Cortex of kidney (tissue), 1 donor: ENCODE data around the gene EEFSEC.

Experiments
- DNase-seq: peaks from one replicate; lab custom pipeline; 2025; lab: John Stamatoyannopoulos, UW

The EEFSEC gene

DNA sequence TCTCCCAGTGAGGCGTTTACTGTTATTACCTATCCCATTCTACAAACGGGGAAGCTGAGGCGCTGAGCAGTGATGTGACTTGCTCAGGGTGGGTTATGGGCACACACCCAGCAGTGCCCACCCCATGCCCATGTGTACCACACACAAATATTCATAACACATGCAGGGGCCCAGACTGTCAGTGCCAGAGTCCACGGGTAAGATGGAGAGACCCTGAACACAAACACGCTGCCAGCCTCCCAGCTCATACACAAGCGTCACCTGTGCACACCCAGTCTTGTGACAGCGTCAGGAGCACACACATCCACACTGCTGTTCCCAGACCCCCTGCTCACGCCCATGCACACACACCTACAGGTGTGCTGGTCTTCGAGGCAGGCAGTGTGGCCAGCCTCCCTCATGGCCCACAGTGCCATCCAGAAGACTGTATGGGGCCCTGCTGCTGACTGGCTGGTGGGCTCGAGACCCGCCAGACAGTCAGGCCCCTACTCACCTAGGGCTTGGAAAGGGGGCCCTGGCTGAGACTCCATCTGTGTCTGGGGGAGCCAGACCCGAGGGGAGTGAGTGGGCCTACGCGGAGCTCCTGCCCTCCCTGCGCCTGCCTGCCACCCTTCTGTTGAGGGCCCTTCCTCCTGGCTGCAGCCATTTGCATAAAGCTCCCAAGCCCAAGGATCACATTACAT lies 274.0 kb downstream of the EEFSEC start:
- DNase-seq = no peak

- DNase-seq = no peak
These were observed 274.9 kb downstream of the EEFSEC start for GRCh38 chr3:128427872-128428822.

DNA sequence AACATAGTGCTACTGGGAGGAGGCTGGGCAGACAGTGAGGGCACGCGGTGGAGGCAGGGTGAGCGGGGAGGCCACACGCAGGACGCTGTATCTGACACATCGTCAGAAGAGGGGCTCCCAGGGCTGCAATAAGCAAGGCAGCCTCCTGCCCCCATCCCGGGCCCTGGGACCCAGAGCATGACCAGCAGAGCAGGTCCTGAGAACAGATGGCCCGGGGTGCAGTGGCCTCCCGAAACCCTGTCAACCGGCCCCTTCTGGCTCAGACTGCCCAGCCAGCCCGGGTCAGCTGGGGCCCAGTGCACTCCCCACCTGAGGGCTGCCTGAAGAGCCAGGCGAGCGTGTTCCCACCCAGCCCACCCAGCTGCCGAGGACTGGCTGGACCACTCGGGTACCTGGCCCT lies 276.0 kb downstream of the EEFSEC start:
- no peak for DNase-seq

DNA sequence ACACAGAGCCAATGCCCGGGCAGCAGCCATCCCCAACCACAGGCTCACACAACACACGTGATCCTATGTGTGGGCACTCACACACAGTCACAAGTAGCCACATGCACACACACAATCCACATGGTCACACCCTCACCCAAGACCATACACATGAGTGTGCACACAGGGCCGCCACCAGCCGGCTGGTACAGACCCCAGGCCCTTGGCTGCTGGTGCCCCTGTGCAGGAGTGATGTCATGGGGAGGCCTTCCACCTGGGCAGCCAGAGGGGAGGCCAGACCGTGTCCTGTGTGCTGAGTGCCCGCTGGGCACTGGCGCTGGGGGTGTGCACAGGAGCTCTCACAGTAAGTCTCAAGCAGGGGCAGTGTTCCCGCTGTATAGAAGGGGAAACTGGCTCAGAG lies 276.5 kb downstream of the EEFSEC start:
- no peak for DNase-seq

DNA sequence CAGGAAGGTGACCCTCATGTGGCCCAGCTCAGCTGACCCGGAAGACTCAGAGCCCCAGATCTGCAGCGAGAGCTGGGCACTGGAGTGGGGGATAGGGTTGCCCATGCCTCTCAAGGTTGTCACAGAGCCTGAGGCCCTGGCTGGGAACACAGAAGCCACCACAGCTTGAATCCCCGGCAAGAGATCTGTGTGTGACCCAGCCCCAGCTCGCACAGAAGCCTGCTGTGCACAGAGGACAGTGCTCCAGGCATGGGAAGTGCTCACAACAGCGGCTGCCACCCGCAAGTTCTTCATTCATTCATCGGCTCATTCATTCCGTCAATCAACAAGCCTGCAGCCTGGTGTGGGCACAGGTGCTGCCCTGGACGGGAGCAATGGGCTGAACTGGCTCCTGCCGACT lies 277.0 kb downstream of the EEFSEC start:
- no peak for DNase-seq

DNA sequence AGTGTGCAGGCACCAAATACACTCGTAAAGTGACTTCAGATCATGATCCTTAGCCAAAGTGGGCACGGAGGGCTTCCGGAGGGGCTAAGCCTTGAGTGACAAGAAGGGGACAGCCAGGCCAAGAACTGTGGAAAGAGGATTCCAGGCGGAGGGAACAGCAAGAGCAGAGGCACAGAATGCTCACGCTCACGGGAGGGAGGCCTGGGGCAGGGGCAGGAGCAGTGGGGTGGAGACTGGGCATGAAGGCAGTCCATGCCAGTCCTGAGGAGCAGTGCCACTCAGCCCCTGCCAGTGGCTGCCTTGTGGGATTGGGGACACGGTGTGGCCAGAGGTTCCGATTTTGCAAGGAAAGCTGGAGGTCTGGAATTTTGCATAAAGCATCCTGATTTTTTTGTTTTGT lies 277.4 kb downstream of the EEFSEC start:
- DNase-seq = no peak

DNA sequence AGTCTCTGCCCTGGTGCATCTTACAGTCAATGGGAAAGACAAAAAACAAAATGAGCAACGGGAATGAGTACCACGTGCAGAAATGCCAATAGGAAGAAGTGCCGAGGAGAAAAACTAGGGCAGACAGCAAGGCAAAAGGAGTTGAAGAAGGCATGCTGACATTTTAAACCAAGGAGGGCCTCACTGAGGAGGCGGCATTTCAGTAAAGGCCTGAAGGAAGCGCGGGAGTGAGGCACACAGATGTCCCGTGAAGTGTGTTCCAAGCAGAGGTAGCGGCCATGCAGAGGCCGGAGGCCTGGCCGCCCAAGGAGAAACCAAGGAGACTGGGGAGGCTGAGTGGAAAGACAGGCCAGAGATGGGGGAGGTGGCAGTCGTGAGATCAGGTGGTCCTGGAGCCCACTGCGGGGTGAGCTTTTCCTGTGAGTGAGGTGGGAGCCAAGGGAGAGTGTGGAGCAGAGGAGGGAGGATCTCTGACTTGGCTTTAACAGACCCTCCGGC lies 278.6 kb downstream of the EEFSEC start:
- DNase-seq = no peak

- DNase-seq = no peak
These were observed 279.2 kb downstream of the EEFSEC start for GRCh38 chr3:128432301-128432970.

DNA sequence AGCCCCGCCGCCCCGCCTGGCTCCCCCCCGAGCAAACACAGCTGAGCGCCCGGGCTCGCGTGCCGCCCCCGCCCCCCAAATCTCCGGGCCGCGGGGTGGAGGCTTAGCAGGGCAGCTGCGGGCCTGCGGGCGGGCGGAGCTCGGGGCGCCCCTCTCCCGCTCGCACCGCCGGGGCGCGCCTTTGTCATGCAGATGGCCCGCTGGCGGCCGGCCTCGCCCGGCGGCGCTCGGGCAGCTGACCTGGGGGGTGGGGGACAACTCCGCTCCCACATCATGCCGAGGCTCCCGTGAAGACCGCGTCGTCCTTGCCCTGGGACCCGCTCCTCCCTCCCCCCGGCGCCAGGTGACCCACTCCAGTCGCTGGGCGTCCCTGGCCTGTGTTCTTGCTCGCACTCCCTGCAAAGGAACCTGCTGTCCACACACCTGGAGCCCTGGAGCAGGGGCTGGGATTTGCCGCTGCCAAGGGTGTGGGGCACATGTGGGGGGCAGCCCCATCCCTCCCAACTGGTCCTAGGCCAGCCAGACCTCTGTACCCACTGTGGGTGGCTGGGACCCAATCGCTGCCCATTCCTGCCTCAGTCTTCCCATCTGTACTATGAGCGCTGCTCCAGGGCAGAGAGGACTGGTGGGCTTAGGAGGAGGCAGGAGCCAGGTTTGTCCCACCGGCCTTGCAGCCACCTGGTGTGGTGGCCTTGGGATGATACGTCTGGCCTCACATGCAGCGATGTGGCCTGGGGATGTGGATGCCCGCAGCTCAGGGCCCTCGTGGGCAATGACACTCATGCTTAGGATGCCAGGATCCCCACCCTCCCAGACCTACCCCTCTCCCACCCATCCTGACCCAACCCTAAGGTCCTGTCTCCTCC lies 279.9 kb downstream of the EEFSEC start:
- no peak for DNase-seq

DNA sequence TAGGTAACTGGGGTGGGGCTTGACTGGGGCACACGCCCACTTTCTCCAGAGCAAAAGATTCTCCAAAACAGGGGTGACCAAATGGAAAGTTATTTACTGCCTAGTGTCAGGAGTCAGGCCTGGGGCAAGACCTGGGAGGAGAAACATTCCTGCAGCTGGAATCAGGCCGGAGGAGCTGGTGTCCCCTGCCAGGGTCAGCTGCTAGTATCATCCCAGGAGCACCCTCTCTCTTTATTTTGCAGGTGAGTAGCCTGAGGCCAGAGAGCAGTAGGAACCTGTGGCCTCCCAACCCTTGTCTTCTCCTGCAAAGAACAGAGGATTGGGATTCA lies 280.5 kb downstream of the EEFSEC start:
- DNase-seq = no peak

DNA sequence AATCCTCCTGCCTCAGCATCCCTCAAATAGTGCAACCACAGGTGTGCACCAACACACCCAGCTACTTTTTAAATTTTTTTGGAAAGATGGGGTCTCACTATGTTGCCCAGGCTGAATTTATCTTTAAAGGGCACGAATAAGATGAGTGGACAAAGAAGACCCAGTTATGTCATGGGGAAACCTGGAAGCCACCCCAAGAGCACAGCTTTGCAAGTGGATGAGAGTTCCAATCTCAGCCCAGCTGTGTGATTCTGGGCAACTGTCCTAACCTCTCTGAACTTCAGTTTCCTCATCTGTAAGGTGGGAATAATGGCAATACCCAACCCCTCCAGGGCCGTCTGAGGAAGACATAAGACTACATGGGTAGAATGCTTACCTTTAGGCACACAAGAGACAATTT lies 281.2 kb downstream of the EEFSEC start:
- no peak for DNase-seq

DNA sequence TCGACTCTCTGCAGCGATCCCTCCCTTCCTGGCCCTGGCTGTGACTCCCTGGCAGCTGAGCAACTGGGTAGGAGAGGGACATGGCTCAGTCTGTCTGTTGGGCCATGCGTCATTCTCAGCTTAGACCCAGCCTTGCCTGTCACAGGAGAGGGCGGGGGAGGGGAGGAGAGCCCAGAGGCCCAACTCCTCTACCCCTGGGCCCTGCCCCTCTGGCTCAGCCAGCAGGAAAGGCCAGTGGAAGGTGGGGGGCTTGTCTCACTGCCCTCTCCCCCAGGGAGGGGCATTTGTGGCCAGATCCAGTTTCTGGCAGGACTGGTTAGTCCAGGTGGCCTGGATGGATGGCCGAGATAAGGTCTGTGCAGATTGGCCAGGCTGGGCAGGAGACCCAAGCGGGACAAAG lies 281.8 kb downstream of the EEFSEC start:
- DNase-seq = no peak

DNA sequence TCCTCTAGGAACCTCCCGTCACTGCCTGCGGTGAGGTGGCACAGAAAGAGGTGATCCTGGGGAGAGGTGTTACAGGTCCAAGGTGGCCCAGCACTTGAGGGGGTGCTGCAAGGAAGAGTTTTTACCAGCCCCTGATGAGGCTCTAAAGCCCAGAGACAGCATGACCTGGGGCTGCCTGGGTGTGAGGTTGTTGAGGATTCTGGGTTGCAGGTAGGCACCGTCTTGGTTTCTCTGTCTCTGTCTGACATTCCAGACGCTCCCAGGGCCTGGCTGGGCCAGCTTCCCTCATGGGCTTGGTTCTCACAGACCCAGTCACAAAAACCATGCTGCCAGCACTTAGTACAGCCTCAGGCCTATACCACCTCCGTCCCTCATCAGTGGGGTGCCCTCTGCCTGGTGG lies 282.3 kb downstream of the EEFSEC start:
- no peak for DNase-seq

DNA sequence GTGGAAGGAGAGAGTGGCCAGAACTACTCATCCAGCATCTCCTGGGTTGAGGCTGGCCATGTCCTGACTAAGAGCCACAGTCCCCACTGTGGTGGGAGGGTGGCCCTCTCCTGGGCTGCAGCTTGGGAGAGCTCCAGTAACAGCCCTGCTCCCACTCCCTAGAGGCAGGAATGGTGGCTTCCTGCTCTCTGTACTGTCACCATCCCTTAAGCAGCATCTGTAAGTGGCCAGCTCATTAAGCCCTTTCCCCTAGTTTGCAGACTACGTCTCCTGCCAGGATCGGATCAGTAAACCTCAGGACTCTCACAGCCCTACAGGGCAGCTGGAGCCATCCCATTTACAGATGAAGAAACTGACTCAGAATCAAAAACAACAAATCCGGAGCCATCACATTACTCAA lies 282.9 kb downstream of the EEFSEC start:
- no peak for DNase-seq

- DNase-seq = no peak
These were observed 285.3 kb downstream of the EEFSEC start for GRCh38 chr3:128438488-128439072.

DNA sequence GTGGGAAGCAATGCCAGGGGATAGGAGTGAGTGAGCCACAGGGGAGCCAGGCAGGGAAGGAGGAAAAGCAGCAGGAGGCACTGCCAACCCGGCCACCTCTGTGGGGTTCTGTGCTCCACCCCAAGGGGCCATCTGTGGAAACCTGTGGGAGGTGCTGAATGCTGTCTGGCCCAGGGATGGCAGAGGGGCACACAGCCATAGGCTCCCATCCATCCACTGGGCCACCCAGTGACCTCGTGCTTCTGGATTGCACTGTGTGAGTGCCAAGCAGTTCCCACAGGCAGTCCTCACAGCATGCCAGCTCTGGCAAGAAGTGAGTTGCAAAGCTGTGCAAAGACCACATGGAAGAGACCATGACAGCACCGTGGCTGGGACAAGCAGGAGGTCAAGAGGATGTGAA lies 285.9 kb downstream of the EEFSEC start:
- DNase-seq = no peak

DNA sequence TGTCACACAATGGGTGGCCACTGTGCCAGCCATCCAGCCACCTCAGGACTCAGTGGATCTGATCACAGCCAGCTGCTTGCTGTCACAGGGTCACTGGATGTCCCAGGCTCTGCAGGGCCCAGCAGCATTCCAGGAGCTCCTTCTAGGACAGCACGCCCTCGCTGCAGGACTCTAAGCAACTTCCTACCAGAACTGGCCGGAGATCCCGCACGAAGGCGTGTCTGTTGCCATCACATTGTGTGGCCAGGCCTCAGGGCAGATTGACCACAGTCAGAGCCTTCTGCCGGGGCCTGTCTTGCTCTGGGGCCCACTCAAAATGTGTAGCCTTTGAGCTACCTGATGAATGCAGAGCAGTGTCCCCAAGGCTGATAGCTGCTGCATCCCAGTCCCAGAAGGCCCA lies 288.8 kb downstream of the EEFSEC start:
- DNase-seq = no peak

DNA sequence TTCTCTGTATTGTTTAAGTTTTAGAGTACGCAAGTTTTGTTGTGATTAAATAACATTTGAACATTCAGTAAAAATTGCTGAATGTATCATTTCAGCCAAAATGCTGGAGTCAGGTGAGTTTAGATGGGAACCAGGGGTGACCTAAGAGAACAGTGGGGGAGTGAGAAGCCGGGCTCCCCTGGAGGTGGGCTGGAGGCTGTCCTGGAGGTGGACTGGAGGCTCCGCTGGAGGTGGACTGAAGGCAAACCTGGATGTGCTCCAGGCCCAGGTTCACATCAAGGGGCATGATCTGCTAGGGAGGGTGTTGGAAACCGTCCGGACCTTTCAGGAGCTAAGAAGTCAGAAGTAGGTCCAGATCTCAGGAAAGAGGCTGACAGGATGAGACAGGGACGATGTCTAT lies 289.7 kb downstream of the EEFSEC start:
- DNase-seq = no peak

DNA sequence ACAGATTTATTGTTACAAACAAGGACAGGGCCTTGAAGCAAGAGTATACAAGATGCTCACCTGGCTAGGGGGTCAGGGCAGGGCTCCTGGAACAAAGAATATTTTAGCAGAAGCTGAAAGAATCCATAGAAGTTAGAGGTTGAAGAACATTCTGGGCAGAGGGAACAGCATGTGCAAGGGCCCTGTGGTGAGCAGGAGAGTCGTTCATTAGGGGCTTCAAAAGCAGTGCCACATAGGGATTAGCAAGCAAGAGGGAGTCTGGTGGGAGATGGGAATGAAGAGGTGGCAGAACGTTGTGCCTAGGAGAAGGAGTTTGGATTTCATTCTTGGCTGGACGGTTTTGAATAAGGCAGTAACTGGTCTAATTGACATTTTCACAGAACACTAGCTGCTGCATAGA lies 290.5 kb downstream of the EEFSEC start:
- DNase-seq = no peak

GRCh38 chr3:128445357-128445756 lies 292.1 kb downstream of the EEFSEC start:
- no peak for DNase-seq

GRCh38 chr3:128446821-128447220 lies 293.5 kb downstream of the EEFSEC start:
- DNase-seq = no peak
